HG03575 (cell line): ENCODE results near the gene SLC12A3.

Experiments
- ATAC-seq: cut with Tn5 transposase; IDR thresholded peaks from one replicate; pipeline ENCODE4 v1.9.1; 2021; ENCODE audit not compliant: unreplicated experiment, insufficient number of reproducible peaks, low FRiP score; ENCODE audit errors: extremely low read depth

SLC12A3 gene

DNA sequence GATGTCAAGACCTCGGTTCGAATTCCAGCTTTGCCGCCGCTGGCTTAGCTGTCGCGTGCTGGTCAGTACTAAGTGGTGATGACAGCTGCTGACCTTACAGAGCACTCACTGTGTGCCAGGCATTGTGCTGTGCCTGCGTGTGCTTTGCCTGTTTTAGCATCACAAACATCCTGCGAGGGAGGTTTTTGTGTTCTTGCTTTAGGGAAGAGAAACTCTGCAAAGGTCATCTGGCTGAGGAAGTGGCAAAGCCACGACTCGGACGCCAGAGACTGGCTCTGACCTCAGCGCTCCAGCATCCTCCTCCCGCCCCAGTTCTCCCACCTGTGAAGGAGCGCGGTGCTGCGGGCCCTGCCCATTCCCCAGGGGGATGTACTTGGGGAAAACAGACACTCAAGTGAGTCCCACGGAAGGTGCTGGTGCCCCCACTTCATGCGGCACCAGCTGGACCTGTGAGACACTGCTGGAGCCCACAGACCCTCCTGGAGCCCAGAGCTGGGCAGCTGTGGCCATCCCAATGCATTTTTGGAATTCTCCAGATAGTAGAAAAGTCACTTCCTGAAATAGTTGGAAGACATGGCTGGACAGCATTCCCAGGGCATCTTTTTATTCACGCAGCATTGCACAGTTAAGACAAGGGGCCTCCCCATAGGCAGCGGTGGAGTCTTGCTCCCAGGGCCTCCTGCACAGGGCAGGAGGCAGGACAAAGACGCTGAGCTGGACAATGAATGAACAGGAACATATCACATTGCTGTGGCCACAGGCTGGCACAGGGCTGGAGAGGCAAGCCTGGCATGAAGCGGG, 47.0 kb downstream of the SLC12A3 start:
- no peak for ATAC-seq

- ATAC-seq: no peak
Observed at GRCh38 chr16:56912746-56913708, 48.0 kb downstream of the SLC12A3 start.

GRCh38 chr16:56914896-56915295, 49.9 kb downstream of the SLC12A3 start:
- ATAC-seq: no peak

DNA sequence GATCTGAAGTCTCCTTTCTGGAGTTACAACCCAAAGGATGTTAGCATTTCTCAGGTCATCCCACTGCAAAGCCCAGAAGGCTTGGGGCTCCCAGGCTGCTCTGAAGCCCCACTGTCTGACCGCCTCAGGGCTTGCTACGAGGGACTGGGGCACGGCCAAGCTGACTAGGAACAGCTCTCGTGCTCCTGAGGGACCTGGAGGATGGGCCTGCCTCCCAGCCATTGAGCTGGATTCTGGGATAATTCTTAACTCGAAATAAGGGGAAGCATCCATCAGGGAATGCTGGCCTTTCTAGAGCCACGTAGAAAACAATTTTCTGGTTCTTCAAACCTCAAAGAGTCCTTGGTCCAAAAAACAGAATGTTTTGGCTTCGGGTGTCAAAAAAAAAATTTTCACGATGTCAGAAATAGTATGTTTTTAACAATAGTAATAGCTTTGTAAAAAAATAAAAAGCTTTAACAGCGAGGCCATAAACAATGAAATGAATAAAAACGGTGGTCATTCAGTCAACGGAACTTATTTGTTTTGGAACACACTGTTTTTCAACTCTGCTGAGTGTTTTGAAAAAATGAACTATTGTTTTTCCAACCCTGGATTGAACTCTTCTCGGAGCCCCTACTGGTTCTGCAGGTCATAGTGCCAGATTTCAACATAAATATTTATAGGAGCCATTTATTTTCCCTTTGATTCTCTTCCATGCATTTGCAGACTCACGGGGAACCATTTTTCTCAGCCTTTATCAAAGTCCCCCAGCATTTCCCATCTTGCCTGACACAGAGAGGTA, 50.5 kb downstream of the SLC12A3 start:
- no peak for ATAC-seq

DNA sequence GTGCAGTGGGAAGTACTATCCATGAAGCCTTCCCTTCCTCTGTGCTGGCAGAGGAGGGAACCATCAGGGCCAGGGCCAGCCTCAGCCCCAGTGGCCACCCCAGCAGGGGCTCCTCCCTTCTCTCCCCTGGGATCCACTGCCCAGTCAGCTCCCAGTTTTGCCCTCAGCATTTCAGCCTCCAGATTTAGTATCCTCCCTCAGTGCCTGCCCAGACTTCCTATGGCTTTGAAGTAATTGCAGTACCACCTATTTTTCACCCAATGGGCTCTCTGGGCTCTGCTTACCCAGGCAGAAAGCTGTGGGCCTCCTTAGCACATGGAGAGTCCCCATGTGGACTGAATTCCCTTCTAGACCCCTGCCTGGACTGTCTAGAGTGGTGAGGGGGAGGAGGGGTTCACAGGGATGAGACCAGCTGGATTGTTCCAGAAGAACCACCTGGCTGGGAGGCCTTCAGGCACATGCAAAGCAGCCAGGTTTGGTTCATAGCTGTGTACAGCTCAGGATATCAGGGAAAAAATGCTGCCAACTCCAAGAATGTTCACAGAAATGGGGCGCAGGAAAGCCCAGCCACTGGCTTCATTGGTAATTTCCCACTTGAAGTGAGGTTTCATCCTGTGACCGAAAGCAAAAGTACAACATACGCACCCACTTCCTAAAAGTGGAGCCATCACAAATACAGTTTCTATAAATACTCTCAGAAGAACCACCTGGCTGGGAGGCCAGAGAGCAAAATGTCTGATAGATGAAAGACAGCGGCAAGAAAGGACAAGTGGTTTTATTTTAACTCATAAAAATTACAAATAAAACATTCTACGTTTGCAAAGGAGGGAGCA, 51.8 kb downstream of the SLC12A3 start:
- peak; percentile 80 for ATAC-seq

GRCh38 chr16:56918467-56919012, 53.5 kb downstream of the SLC12A3 start:
- ATAC-seq: no peak

DNA sequence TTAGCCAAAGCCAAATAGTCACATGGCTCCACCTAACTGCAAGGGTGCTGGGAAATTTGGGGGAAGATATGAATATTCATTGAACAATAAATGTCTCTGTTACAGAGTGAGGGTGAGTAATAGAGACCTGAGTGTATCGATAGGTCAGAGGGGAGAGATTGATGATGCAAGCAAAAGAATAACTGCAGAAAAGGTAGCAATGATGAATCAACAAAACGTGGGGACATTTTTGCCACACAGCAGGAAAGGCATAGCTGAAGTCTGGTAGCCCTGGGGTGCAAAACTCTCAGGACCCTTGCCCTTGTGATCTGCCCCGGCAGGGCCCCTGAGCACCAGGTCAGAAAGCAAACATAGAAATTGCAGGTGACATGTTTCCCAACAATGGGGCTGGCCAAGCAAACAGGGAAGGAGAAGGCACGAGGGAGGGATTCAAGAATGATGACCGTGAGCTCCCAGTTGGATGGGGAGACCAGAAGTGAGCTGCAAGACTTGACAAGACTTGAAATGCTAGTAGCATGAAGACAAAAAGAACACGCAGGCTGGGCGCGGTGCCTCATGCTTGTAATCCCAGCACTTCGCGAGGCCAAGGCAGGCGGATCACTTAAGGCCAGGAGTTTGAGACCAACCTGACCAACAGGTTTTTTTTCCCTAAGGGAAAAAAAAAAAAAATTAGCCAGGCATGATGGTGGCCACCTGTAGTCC, 54.2 kb downstream of the SLC12A3 start:
- ATAC-seq: no peak

- ATAC-seq: no peak
Observed at GRCh38 chr16:56921571-56921970, 56.6 kb downstream of the SLC12A3 start.

DNA sequence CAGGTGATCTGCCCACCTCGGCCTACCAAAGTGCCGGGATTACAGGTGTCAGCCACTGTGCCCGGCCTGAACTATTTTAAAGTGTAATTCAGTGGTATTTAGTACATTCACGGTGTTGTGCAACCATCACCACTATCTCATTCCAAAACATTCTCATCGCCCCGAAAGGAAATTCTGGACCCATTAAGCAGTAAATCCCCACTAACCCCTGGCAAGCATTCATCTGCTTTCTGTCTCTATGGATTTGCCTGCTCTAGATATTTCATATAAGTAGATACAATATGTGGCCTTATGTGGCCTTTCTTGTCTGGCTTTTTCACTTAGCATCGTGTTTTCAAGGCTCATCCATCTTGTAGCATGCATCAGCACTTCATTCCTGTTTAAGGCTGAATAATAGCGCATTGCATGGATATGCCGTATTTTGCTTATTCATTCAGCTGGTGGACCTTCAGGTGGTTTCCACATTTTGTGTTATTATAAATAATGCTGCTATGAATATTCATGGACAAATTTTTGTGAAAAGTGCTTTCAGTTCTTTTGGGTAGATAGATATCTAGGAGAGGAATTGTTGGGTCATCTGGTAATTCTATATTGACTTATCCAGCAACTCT, 58.6 kb downstream of the SLC12A3 start:
- no peak for ATAC-seq

GRCh38 chr16:56927471-56927870, 62.5 kb downstream of the SLC12A3 start:
- ATAC-seq: no peak

DNA sequence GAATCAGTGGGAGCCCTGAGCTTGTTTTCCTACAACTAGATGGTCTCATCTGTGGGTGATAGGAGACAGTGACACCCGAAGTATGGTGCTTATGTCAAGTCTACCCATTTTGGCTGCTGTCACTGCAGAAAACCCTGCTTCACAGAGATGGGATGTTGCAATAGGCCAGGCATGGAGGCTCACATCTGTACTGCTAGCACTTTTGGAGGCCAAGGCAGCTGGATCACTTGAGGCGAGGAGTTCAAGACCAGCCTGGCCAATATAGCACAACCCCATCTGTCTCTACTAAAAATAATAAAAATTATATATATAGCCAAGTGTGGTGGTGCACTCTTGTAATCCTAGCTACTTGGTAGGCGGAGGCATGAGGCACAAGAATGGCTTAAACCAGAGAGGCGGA, 64.6 kb downstream of the SLC12A3 start:
- ATAC-seq: no peak

- ATAC-seq: no peak
Observed at GRCh38 chr16:56930486-56931270, 65.7 kb downstream of the SLC12A3 start.

DNA sequence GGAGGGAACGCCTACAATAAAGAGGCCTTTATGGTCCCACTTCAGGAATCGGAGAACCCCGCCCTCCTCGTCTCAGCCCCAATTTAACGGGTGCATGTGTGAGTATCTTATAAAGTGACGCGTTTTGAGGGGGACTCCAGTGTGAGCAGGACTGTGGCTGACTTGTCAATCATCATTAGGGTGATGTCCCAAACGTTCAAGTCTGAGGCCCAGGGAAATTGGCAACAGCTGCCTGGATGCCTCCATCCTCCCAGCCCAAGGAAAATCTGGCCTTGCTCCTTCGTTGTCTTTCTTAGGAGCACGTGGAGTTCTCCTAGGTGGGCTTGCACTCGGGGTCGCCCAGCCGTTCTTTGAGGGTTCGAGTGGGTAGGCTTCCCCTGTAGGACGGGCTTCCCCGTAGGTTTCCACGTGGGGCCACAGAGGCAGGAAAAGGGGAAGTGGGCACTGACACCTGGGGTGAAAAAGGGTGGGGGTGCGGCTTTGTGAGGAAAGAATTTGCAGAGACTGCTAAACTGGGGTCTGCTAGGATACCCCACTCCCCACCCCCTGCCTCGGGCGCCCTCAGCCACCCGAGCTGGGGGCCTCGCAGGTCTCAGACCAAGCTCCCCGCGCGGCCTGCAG, 66.4 kb downstream of the SLC12A3 start:
- peak; percentile 32 for ATAC-seq

- peak; percentile 59 for ATAC-seq
Observed at GRCh38 chr16:56931892-56932720, 67.1 kb downstream of the SLC12A3 start, which contains the start of gene HERPUD1. HERPUD1 (plus strand) TSS chr16:56932142; CDS start chr16:56932245, 103 bp downstream.
